BJ (cell line): ENCODE results near the gene TADA3. TPM values are rescaled to one million over a fixed set of nuclear protein-coding genes. Genes with fewer than 3 reads are reported as not detected.

ENCODE experiments used
- CTCF ChIA-PET: fragments of 350-600 bp; formaldehyde crosslinking; extraction: SDS; loops from one replicate; lab custom pipeline; 2021; ENCODE audit warnings: antibody characterized with exemption, inconsistent platforms; lab: Yijun Ruan, JAX
- POLR2A ChIA-PET: fragments of 300-600 bp; sonication (Branson Sonifier 250); formaldehyde crosslinking; extraction: SDS; loops from one replicate; lab custom pipeline; 2021; ENCODE audit warnings: antibody characterized with exemption; lab: Charles Lee
- DNase-seq: peaks from one replicate; pipeline ENCODE4 v3.0.0-alpha.2; 2011; ENCODE audit warnings: low read depth
- H3K27me3 ChIP-seq: 2 replicates; pipeline ENCODE4 v1.6.0; 2011; ENCODE audit warnings: low read length; ENCODE audit not compliant: control insufficient read depth, insufficient read depth
- H3K36me3 ChIP-seq: 2 replicates; pipeline ENCODE4 v1.5.1; 2011; ENCODE audit warnings: low read length; ENCODE audit not compliant: control insufficient read depth, insufficient read depth
- H3K4me3 ChIP-seq: 2 replicates; pipeline ENCODE4 v1.5.1; 2011; ENCODE audit warnings: low read depth, mild to moderate bottlenecking, control low read depth, low read length
- polyA plus RNA-seq: library from polyadenylated mRNA; depleted of rRNA; stranded (reverse); fragments of >200 nt; gene quantifications from 2 replicates; pipeline ENCODE4 v1.2.3, GENCODE V29; 2011
- TF ChIP-seq, protein P1 (sequence below): IDR thresholded peaks from 2 replicates; pipeline ENCODE4 v1.5.1; 2011; ENCODE audit warnings: low read depth, mild to moderate bottlenecking, control low read depth, inconsistent platforms, low read length, moderate library complexity; ENCODE audit not compliant: insufficient read depth

The TADA3 gene
- polyA plus RNA-seq, 1 experiment: 113 TPM

DNA sequence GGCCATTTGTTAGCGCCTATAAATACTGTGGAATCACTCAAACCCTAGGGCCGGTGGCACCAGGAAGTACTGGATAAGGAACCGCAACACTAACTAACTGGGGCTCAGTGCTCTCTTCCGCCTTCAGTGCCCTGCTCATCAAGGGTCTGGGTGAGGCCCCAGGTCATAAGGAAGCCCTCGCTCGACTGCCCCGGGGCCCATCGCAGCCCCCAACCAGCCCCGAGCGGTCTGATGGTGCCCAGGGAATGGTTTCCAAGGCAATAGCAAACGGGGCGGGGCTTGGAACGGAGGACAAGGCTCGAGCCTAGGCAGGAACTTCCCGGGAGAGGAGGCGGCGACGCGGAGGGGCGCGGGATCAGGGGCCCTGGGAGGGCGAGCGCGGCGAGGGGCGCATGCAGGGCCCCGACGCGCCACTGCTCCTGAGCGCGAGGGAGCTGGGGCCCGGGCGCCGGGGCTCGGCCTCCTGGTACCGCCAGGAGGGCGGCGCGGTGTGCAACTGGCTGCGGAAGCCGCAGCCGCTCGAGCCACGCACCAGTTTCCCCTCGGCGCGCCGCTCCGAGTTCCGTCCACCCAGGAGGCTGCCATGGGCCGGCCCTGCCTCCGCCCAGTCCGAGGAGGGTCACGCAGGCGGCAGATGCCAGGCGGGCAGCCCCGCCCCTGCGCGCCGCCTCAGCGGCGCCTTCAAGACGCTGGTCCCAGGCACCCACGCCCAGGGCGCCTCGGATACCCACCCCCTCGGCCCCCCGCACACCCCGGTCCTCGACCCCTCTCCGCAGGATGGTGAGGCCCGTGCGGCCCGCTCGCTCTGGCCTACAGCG, 17.6 kb upstream of the TADA3 start, which contains the start of gene TTLL3:
TTLL3 (plus strand) TSS at position 648 of the 818 bp plus-strand sequence. CDS start 400 bp downstream, outside the sequence.
- Histone ChIP-seq H3K4me3 (peak within 1 kb of the TSS; percentile 48), H3K36me3 (peaks cover 17% of the 10 kb centered on the region), H3K27me3 (no peaks in the 10 kb centered on the region)
- TF ChIP-seq, protein P1, sequence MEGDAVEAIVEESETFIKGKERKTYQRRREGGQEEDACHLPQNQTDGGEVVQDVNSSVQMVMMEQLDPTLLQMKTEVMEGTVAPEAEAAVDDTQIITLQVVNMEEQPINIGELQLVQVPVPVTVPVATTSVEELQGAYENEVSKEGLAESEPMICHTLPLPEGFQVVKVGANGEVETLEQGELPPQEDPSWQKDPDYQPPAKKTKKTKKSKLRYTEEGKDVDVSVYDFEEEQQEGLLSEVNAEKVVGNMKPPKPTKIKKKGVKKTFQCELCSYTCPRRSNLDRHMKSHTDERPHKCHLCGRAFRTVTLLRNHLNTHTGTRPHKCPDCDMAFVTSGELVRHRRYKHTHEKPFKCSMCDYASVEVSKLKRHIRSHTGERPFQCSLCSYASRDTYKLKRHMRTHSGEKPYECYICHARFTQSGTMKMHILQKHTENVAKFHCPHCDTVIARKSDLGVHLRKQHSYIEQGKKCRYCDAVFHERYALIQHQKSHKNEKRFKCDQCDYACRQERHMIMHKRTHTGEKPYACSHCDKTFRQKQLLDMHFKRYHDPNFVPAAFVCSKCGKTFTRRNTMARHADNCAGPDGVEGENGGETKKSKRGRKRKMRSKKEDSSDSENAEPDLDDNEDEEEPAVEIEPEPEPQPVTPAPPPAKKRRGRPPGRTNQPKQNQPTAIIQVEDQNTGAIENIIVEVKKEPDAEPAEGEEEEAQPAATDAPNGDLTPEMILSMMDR: no peak
- CTCF ChIA-PET: interaction anchor here (0.6 to 1.7 kb wide), 2 partner anchors 13 to 126 kb away, joined by 3 to 4 read pairs; no protein-coding TSS in a partner anchor
- POLR2A ChIA-PET: interaction anchor here (0.6 to 1.3 kb wide), 2 partner anchors 17 to 34 kb away, joined by 4 to 5 read pairs; partner anchors contain the start of genes ARPC4 and TADA3
- DNase-seq: no peak

- peaks cover 20% of the 10 kb centered on the region for H3K36me3 ChIP-seq
- ChIA-PET CTCF (interaction anchor here (0.6 to 1.7 kb wide), 5 partner anchors 13 to 346 kb away, joined by 3 to 6 read pairs (median 3); no protein-coding TSS in a partner anchor), POLR2A (interaction anchor here (0.5 to 1.3 kb wide), 3 partner anchors 17 to 36 kb away, joined by 4 to 5 read pairs (median 4); partner anchors contain the start of genes ARPC4 and TADA3)
- H3K27me3 ChIP-seq: no peaks in the 10 kb centered on the region
- H3K4me3 ChIP-seq: peak overlapping the region; percentile 48
- TF ChIP-seq, protein P1: no peak
- no peak for DNase-seq
Measured at GRCh38 chr3:9809239-9809614, 17.0 kb upstream of the TADA3 start.

DNA sequence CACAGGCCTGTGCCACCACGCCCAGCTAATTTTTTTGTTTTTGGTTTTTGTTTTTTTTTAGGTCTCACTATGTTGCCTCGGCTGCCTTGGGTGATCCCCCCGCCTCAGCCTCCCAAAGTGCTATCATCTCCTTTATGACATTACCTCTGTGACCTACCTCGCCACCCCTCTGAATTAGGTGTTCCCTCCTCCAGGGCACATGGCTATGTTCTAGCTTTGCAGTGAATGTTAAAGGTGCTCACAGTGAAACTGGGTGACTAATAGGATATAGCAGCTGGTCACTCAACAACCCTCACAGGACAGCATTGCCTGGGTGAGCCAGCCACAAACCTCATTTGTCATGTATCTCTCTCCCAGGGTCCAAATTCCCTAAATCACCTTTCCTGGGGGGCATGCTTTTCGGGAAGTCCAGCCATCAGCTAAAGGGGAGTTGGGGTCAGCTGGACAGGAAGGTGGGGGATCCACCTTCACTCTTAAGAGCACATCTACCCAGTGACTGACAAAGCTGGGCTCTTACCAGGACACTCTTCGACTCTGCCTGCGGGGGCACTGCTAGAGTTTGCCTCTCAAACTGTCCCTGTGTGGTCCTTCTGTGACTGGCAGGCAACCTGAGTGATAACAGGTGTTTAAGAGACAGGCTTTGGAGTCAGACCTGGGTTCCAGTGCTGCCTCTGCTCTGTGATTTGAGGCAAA, 16.2 kb upstream of the TADA3 start:
- CTCF ChIA-PET: interaction anchor here (0.6 to 1.7 kb wide), 5 partner anchors 12 to 347 kb away, joined by 3 to 6 read pairs (median 4); no protein-coding TSS in a partner anchor
- Histone ChIP-seq H3K4me3 (no peak overlapping the region), H3K27me3 (no peaks in the 10 kb centered on the region), H3K36me3 (peaks cover 27% of the 10 kb centered on the region)
- DNase-seq: no peak
- TF ChIP-seq, protein P1: peak; percentile 11; the same call in 1 of the 2 replicates
- POLR2A ChIA-PET: interaction anchor here (0.5 to 1.3 kb wide), 2 partner anchors 16 to 37 kb away, joined by 4 read pairs; partner anchors contain the start of genes ARPC4 and TADA3

GRCh38 chr3:9807981-9808344, 15.7 kb upstream of the TADA3 start:
- Histone ChIP-seq H3K4me3 (no peak overlapping the region), H3K27me3 (no peaks in the 10 kb centered on the region), H3K36me3 (peaks cover 29% of the 10 kb centered on the region)
- CTCF ChIA-PET: interaction anchor here (0.9 to 1.7 kb wide), 2 partner anchors 11 to 20 kb away, joined by 4 read pairs; no protein-coding TSS in a partner anchor
- TF ChIP-seq, protein P1: no peak
- DNase-seq: no peak
- POLR2A ChIA-PET: no interaction called here
